HCT116 (cell line): ENCODE results near the gene RFTN1.

Source experiments
- CEBPB ChIP-seq: IDR thresholded peaks from 2 replicates; pipeline ENCODE4 v1.6.1; 2012; ENCODE audit warnings: low read depth
- EZH2phosphoT487 ChIP-seq: fragments of 200-600 bp; IDR thresholded peaks from 2 replicates; pipeline ENCODE4 v1.6.1; 2018; ENCODE audit warnings: antibody characterized with exemption, borderline replicate concordance
- POLR2A ChIP-seq: IDR thresholded peaks from 2 replicates; pipeline ENCODE4 v1.7.0; 2011; ENCODE audit warnings: borderline replicate concordance; ENCODE audit not compliant: insufficient read depth, insufficient read length; ENCODE audit errors: extremely low read depth
- POLR2AphosphoS5 ChIP-seq: IDR thresholded peaks from 2 replicates; pipeline ENCODE4 v1.6.1; 2011; ENCODE audit warnings: mild to moderate bottlenecking, low read depth, low read length, moderate library complexity
- ZNF274 ChIP-seq: fragments of 200-500 bp; sonication (Bioruptor generic); IDR thresholded peaks from 2 replicates; pipeline ENCODE4 v1.6.1; 2014; ENCODE audit warnings: mild to moderate bottlenecking, low read depth, low read length, inconsistent platforms
- TF ChIP-seq, protein P1 (sequence below), 3 experiments: fragments of 200-600 bp in 1 of 3; sonication (generic) in 1 of 3; IDR thresholded peaks in 2 of 3; conservative IDR thresholded peaks in 1 of 3; 2 replicates each; pipeline ENCODE4 v1.5.1; 2012 to 2017; ENCODE audit warnings: low read depth in 2 of 3, low read length in 2 of 3, antibody characterized with exemption in 1 of 3, borderline replicate concordance in 1 of 3, control low read depth in 1 of 3, mild to moderate bottlenecking in 1 of 3, mixed read lengths in 1 of 3, mixed run types in 1 of 3, moderate library complexity in 1 of 3; ENCODE audit not compliant: insufficient read depth in 1 of 3

DNA sequence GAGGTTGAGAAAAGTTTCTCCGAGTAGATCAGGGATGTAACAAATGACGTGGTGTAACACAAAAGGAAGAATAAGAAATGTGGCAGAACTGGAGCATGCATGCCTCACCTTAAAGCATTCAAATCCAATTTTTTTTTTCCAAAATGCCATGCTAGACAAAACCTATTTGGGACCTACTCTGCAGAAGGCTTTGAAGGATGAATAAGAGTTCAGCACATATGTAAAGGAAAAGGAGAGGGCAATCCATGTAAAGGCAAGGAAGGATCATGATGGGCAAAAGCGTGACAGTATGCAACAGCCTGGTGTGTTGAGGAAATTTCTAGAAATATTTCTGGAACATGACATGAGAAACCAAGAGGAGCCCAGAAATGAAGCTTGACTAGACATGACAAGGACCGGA lies 132.1 kb downstream of the RFTN1 start:
- TF ChIP-seq POLR2AphosphoS5 (no peak), EZH2phosphoT487 (no peak), POLR2A (no peak), CEBPB (no peak), ZNF274 (no peak)
- TF ChIP-seq, protein P1, sequence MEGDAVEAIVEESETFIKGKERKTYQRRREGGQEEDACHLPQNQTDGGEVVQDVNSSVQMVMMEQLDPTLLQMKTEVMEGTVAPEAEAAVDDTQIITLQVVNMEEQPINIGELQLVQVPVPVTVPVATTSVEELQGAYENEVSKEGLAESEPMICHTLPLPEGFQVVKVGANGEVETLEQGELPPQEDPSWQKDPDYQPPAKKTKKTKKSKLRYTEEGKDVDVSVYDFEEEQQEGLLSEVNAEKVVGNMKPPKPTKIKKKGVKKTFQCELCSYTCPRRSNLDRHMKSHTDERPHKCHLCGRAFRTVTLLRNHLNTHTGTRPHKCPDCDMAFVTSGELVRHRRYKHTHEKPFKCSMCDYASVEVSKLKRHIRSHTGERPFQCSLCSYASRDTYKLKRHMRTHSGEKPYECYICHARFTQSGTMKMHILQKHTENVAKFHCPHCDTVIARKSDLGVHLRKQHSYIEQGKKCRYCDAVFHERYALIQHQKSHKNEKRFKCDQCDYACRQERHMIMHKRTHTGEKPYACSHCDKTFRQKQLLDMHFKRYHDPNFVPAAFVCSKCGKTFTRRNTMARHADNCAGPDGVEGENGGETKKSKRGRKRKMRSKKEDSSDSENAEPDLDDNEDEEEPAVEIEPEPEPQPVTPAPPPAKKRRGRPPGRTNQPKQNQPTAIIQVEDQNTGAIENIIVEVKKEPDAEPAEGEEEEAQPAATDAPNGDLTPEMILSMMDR (IDR thresholded peaks at IDR 0.05 in 2 of 3, conservative IDR thresholded peaks at IDR 0.05 in 1 of 3; ENCODE audit: borderline replicate concordance in 1 of 3, insufficient read depth in 1 of 3, low read depth in 2 of 3, low read length in 2 of 3): no peak
